GF-D8 (cell line): ENCODE measurements around the gene ISG20L2.
"Not testable (repeated sequence)": the region's sequence is repeated elsewhere in the genome, so short reads cannot be mapped to it uniquely, and the experiment has no call there.

Source experiments
- DNase-seq: peaks from one replicate; lab custom pipeline; 2025; lab: John Stamatoyannopoulos, UW

ISG20L2 gene

GRCh38 chr1:156728599-156729462, at the start of gene ISG20L2:
Gene ISG20L2, minus strand, starts transcription at chr1:156728766. Its CDS starts 1,114 bp downstream, at chr1:156727652.
- DNase-seq: peak; percentile 95

GRCh38 chr1:156777573-156777972, 49.0 kb upstream of the ISG20L2 start:
- no peak for DNase-seq

GRCh38 chr1:156776942-156777341, 48.4 kb upstream of the ISG20L2 start:
- no peak for DNase-seq

GRCh38 chr1:156775799-156776198, 47.2 kb upstream of the ISG20L2 start:
- DNase-seq: no peak

- DNase-seq: no peak
Observed at GRCh38 chr1:156773607-156774006, 45.0 kb upstream of the ISG20L2 start.

GRCh38 chr1:156772728-156773497, 44.3 kb upstream of the ISG20L2 start:
- DNase-seq: no peak

GRCh38 chr1:156772222-156772621, 43.7 kb upstream of the ISG20L2 start:
- no peak for DNase-seq

- DNase-seq: no peak
Observed at GRCh38 chr1:156768610-156769295, 40.2 kb upstream of the ISG20L2 start.

- DNase-seq: no peak
Observed at GRCh38 chr1:156767879-156768604, 39.5 kb upstream of the ISG20L2 start.

- peak; percentile 99 for DNase-seq
Observed at GRCh38 chr1:156767101-156767878, 38.7 kb upstream of the ISG20L2 start, which contains the start of gene PRCC. Gene PRCC, plus strand, starts transcription at chr1:156767535. Its CDS starts 237 bp downstream, at chr1:156767772.

- DNase-seq: no peak
Observed at GRCh38 chr1:156766298-156767100, 37.9 kb upstream of the ISG20L2 start.

- DNase-seq: no peak
Observed at GRCh38 chr1:156765666-156766065, 37.1 kb upstream of the ISG20L2 start.

GRCh38 chr1:156765136-156765535, 36.6 kb upstream of the ISG20L2 start:
- not testable (repeated sequence) for DNase-seq

- DNase-seq: no peak
Observed at GRCh38 chr1:156760796-156761104, 32.2 kb upstream of the ISG20L2 start.

GRCh38 chr1:156760092-156760795, 31.7 kb upstream of the ISG20L2 start:
- DNase-seq: no peak

GRCh38 chr1:156757572-156758253, 29.1 kb upstream of the ISG20L2 start:
- DNase-seq: not testable (repeated sequence)

GRCh38 chr1:156756355-156756754, 27.8 kb upstream of the ISG20L2 start:
- DNase-seq: no peak

- DNase-seq: no peak
Observed at GRCh38 chr1:156755527-156755950, 27.0 kb upstream of the ISG20L2 start.

GRCh38 chr1:156754219-156754618, 25.7 kb upstream of the ISG20L2 start:
- DNase-seq: no peak
